ENCODE measurements around the gene VAT1L.

The VAT1L gene

DNA sequence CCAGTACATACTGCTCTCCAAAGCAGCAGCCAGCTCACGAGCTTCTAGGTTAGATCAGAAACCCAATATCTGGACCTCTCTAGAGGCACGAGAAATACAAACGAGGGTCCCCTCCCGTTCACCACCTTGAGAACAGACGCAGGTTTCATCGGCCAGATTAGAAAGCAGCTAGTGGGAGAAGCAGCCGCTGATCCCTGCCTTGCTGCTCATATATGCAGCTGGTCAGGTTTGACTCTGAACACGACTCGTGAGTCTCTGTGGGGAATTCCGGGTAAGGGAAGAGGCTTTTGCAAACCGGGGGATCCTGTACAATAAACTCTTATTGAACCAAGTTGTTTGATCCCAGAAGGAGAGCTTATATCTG, 1.6 kb downstream of the VAT1L start:
- no peak overlapping the region for H3K27ac Mint-ChIP-seq
- peaks cover 57% of the 10 kb centered on the region for H3K27me3 Mint-ChIP-seq (ENCODE audit: low read depth)
- no peaks in the 10 kb centered on the region for H3K9me3 Mint-ChIP-seq
- peaks cover 2% of the 10 kb centered on the region for H3K4me1 Mint-ChIP-seq (ENCODE audit: low read depth)
- no peak overlapping the region for H3K4me3 Mint-ChIP-seq
- no peaks in the 10 kb centered on the region for H3K36me3 Mint-ChIP-seq (ENCODE audit: low read depth)
- no peak for DNase-seq (ENCODE audit: low spot score)

DNA sequence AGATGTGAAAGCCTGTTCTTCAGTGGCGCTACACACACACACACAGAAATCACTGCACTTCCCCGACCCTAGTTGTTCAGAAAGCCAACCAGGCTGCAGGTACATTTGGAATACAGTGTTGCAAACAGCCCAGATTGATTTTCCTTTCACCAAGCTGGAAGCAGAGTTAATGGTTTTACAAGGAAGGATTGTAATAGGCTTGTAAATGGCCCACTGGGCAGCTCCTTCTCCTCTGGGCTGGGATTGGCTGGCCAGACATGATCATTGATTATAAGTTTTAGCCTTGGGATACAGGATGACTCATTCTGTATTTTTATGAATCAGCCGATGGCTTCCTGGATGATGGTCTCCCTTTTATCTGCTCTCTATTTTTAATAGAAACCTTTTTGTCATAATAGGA, 2.5 kb downstream of the VAT1L start:
- H3K27ac Mint-ChIP-seq = no peak overlapping the region
- H3K4me3 Mint-ChIP-seq = no peak overlapping the region
- peaks cover 2% of the 10 kb centered on the region for H3K4me1 Mint-ChIP-seq (ENCODE audit: low read depth)
- H3K9me3 Mint-ChIP-seq = no peaks in the 10 kb centered on the region
- DNase-seq (ENCODE audit: low spot score) = no peak
- no peaks in the 10 kb centered on the region for H3K36me3 Mint-ChIP-seq (ENCODE audit: low read depth)
- H3K27me3 Mint-ChIP-seq (ENCODE audit: low read depth) = peaks cover 57% of the 10 kb centered on the region

DNA sequence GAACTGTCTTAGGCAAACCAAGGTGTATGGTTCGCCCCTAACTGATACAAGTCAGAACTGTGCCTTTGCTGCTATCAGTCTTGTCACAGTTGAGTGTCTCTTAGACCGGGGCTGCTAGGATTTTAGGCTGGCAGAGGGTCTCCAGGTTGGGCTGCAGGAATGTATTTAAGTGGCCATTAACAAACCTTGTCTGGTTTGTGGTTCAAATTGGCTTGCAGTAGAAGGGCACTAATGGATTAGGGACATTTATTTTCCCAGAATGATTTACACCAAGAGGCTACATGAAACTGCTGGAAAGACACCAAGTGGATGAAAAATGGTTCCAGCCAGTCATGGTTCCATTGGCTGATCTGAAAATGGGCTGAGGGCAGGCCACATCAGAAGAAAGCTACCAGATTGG, 5.1 kb downstream of the VAT1L start:
- DNase-seq (ENCODE audit: low spot score) = no peak
- H3K9me3 Mint-ChIP-seq = no peaks in the 10 kb centered on the region
- H3K27me3 Mint-ChIP-seq (ENCODE audit: low read depth) = peaks cover 36% of the 10 kb centered on the region
- H3K4me1 Mint-ChIP-seq (ENCODE audit: low read depth) = no peaks in the 10 kb centered on the region
- no peaks in the 10 kb centered on the region for H3K36me3 Mint-ChIP-seq (ENCODE audit: low read depth)
- no peak overlapping the region for H3K27ac Mint-ChIP-seq
- H3K4me3 Mint-ChIP-seq = no peak overlapping the region

DNA sequence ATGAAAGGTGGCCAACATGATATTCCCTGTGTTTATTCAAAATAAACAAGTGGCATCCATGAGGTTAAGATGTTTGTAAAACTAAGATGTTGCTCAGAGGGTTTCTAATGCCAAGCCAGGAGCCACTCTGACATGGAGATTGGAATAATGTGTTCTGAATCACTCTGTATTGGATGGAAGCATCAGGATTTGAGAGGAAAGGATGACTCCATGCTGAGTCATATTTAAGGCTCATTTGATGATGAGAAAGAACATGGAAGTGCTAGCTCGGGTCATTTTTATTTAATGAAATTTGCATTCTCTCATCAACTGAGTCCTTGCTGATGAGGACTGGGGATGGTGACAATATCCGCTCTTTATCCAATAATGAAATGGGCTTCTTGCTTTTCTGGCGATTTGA, 6.2 kb downstream of the VAT1L start:
- Mint-ChIP-seq H3K9me3 (no peaks in the 10 kb centered on the region), H3K4me3 (no peak overlapping the region), H3K27ac (no peak overlapping the region), H3K4me1 (ENCODE audit: low read depth) (no peaks in the 10 kb centered on the region), H3K27me3 (ENCODE audit: low read depth) (peaks cover 30% of the 10 kb centered on the region), H3K36me3 (ENCODE audit: low read depth) (no peaks in the 10 kb centered on the region)
- no peak for DNase-seq (ENCODE audit: low spot score)

- peaks cover under 1% of the 10 kb centered on the region for H3K27me3 Mint-ChIP-seq (ENCODE audit: low read depth)
- H3K4me3 Mint-ChIP-seq = no peak overlapping the region
- no peaks in the 10 kb centered on the region for H3K4me1 Mint-ChIP-seq (ENCODE audit: low read depth)
- no peaks in the 10 kb centered on the region for H3K9me3 Mint-ChIP-seq
- H3K27ac Mint-ChIP-seq = no peak overlapping the region
- no peaks in the 10 kb centered on the region for H3K36me3 Mint-ChIP-seq (ENCODE audit: low read depth)
- no peak for DNase-seq (ENCODE audit: low spot score)
Measured at GRCh38 chr16:77801817-77802216, 13.5 kb downstream of the VAT1L start.

DNA sequence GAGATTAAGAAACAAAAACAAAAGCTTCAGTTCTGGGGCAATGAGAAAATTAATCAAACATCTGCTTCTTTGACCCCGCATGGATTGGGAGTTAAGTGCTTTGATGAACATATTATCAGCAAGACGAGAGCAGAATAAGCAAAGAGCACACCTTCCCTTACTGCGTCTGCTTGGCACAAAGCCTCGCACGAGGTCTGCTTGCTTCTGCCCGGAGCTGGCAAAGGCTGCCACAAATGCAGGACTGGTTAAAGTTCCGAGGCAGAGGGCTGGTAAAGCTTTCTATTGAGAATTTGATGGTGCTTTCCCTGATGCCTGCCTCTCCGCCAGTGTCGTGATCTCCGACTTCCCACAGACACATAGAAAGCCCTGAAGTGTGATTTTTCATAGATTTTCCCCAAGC, 17.0 kb downstream of the VAT1L start:
- H3K27ac Mint-ChIP-seq = no peak overlapping the region
- H3K9me3 Mint-ChIP-seq = no peaks in the 10 kb centered on the region
- no peak overlapping the region for H3K4me3 Mint-ChIP-seq
- no peaks in the 10 kb centered on the region for H3K4me1 Mint-ChIP-seq (ENCODE audit: low read depth)
- DNase-seq (ENCODE audit: low spot score) = no peak
- H3K36me3 Mint-ChIP-seq (ENCODE audit: low read depth) = no peaks in the 10 kb centered on the region
- no peaks in the 10 kb centered on the region for H3K27me3 Mint-ChIP-seq (ENCODE audit: low read depth)

- no peak for DNase-seq (ENCODE audit: low spot score)
- Mint-ChIP-seq H3K9me3 (no peaks in the 10 kb centered on the region), H3K27me3 (ENCODE audit: low read depth) (peaks cover 2% of the 10 kb centered on the region), H3K4me1 (ENCODE audit: low read depth) (no peaks in the 10 kb centered on the region), H3K27ac (no peak overlapping the region), H3K4me3 (no peak overlapping the region), H3K36me3 (ENCODE audit: low read depth) (no peaks in the 10 kb centered on the region)
Measured at GRCh38 chr16:77807021-77807420, 18.7 kb downstream of the VAT1L start.

DNA sequence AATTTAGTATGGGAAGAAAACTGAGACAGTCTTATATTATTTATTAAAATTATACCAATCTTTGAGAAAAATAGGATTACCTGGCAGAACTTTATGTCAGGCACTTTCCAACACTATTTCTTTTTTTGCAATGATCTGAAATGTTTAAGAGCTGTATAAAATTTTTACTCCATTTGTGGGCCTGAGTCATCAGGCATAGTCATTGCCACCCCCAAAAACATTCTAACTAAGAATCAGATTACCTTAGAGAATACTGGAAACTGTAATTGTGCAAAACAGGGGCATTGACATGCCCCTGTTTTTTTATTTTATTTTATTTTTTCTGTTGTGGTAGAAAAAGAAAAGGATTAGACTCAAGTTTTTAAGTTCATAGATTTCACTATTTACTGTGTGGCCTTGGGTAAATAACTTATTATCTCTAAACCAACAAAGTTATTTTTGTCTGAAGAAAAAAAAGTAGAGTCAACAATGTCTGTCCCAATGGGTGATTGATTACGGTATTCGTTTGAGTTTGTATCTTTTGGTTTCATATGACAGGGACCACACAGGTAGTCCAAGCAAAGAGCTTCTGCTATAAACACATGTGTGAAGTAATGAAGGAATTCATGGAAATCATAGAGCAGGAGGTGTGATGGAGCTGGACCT, 24.6 kb downstream of the VAT1L start:
- DNase-seq (ENCODE audit: low spot score) = no peak
- H3K9me3 Mint-ChIP-seq = no peaks in the 10 kb centered on the region
- no peaks in the 10 kb centered on the region for H3K4me1 Mint-ChIP-seq (ENCODE audit: low read depth)
- peaks cover 2% of the 10 kb centered on the region for H3K27me3 Mint-ChIP-seq (ENCODE audit: low read depth)
- no peaks in the 10 kb centered on the region for H3K36me3 Mint-ChIP-seq (ENCODE audit: low read depth)
- no peak overlapping the region for H3K4me3 Mint-ChIP-seq
- H3K27ac Mint-ChIP-seq = no peak overlapping the region

DNA sequence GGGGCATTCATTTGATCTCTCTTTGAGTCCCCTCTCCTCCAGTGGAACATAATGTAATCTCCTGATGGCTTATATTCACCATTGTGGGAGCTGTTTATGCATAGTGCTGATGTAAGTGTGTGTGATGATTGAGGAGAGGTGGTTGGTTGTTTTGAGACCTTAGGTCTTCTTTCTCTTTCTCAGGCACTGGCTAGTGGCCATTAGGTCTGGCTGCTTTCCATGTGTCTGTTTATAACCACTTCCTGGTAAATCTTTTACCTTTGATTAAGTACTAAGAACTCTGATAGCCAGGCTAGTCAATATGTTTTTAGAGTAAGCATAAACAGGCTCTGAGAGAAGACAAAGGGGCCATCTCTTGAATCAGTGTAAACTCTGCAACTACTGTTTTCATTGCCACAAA, 27.9 kb downstream of the VAT1L start:
- H3K27me3 Mint-ChIP-seq (ENCODE audit: low read depth) = peaks cover 2% of the 10 kb centered on the region
- H3K27ac Mint-ChIP-seq = no peak overlapping the region
- H3K4me3 Mint-ChIP-seq = no peak overlapping the region

DNA sequence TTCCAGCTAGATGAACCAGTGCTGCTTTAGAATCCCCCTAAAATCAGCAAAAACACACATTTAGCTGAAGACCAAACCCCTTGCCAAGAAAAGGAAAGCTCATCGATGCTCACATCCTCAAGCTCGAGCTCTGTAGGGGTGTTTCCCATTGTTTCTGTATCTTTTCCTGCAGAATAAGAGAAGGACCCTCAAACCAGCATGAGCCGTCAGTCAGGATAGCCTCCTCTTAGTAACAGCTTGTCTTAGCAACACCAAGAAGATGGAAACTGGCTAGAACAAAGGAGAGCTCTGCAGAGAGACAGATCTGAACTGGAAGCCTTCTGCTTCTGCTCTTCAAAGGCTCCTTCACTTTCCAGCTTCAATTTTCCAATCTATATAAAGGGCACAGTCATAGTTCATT, 32.0 kb downstream of the VAT1L start:
- H3K4me1 Mint-ChIP-seq (ENCODE audit: low read depth) = no peaks in the 10 kb centered on the region
- no peaks in the 10 kb centered on the region for H3K9me3 Mint-ChIP-seq
- DNase-seq (ENCODE audit: low spot score) = no peak
- no peak overlapping the region for H3K27ac Mint-ChIP-seq
- peaks cover 2% of the 10 kb centered on the region for H3K27me3 Mint-ChIP-seq (ENCODE audit: low read depth)
- no peaks in the 10 kb centered on the region for H3K36me3 Mint-ChIP-seq (ENCODE audit: low read depth)
- H3K4me3 Mint-ChIP-seq = no peak overlapping the region

More for the DNA sequence above, 27.9 kb downstream of the VAT1L start:
- H3K9me3 Mint-ChIP-seq = no peaks in the 10 kb centered on the region
- H3K36me3 Mint-ChIP-seq (ENCODE audit: low read depth) = no peaks in the 10 kb centered on the region
- H3K4me1 Mint-ChIP-seq (ENCODE audit: low read depth) = no peaks in the 10 kb centered on the region
- no peak for DNase-seq (ENCODE audit: low spot score)

DNA sequence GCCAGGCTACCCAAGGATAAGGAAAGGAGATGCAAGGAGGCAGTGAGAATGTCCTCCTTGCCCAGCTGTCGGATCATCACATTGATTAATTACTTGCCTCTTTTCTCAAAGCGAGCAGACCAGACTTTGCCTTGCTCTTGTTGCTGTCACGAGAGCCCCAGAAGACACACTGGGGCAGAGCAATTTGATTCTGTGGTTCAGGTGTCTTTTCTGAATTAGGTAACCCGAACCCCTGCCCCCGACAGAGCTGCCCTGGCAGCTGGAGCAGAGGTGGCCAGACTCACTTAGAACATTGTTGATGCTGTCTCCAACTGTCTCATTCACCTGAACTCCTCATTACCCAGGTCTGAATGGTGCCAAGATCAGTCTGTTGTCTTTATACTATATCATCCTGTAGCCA, 34.3 kb downstream of the VAT1L start:
- Mint-ChIP-seq H3K27me3 (ENCODE audit: low read depth) (peaks cover 2% of the 10 kb centered on the region), H3K4me1 (ENCODE audit: low read depth) (no peaks in the 10 kb centered on the region), H3K4me3 (no peak overlapping the region), H3K36me3 (ENCODE audit: low read depth) (no peaks in the 10 kb centered on the region), H3K27ac (no peak overlapping the region), H3K9me3 (no peaks in the 10 kb centered on the region)
- no peak for DNase-seq (ENCODE audit: low spot score)

GRCh38 chr16:77823067-77823466, 34.7 kb downstream of the VAT1L start:
- Mint-ChIP-seq H3K27me3 (ENCODE audit: low read depth) (peaks cover 2% of the 10 kb centered on the region), H3K27ac (no peak overlapping the region), H3K36me3 (ENCODE audit: low read depth) (no peaks in the 10 kb centered on the region), H3K4me1 (ENCODE audit: low read depth) (no peaks in the 10 kb centered on the region), H3K9me3 (no peaks in the 10 kb centered on the region), H3K4me3 (no peak overlapping the region)
- no peak for DNase-seq (ENCODE audit: low spot score)

- Mint-ChIP-seq H3K36me3 (ENCODE audit: low read depth) (no peaks in the 10 kb centered on the region), H3K9me3 (no peaks in the 10 kb centered on the region), H3K27me3 (ENCODE audit: low read depth) (peaks cover 2% of the 10 kb centered on the region), H3K4me3 (no peak overlapping the region), H3K27ac (no peak overlapping the region), H3K4me1 (ENCODE audit: low read depth) (no peaks in the 10 kb centered on the region)
- DNase-seq (ENCODE audit: low spot score) = no peak
Measured at GRCh38 chr16:77825196-77825595, 36.8 kb downstream of the VAT1L start.

DNA sequence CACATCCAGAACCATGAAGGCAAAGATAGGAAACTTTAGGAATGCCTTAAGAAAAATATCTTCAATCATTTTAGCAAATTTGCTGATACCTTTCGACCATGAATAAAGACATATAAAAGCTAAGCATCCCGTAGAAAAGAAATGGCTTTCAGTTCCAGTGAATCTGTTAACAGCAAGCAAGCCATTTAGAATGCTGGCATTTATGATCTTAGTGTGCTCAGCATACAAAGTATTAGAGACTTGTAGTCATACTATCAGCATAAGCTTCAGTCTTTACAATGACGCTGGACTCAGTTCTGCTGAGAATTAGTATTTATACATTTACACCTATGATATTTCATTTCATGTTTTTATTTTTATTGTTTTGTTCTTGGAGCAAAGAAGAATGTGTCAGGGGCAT, 38.7 kb downstream of the VAT1L start:
- Mint-ChIP-seq H3K27me3 (ENCODE audit: low read depth) (no peaks in the 10 kb centered on the region), H3K9me3 (no peaks in the 10 kb centered on the region), H3K27ac (no peak overlapping the region), H3K36me3 (ENCODE audit: low read depth) (no peaks in the 10 kb centered on the region), H3K4me1 (ENCODE audit: low read depth) (no peaks in the 10 kb centered on the region), H3K4me3 (no peak overlapping the region)
- DNase-seq (ENCODE audit: low spot score) = no peak

DNA sequence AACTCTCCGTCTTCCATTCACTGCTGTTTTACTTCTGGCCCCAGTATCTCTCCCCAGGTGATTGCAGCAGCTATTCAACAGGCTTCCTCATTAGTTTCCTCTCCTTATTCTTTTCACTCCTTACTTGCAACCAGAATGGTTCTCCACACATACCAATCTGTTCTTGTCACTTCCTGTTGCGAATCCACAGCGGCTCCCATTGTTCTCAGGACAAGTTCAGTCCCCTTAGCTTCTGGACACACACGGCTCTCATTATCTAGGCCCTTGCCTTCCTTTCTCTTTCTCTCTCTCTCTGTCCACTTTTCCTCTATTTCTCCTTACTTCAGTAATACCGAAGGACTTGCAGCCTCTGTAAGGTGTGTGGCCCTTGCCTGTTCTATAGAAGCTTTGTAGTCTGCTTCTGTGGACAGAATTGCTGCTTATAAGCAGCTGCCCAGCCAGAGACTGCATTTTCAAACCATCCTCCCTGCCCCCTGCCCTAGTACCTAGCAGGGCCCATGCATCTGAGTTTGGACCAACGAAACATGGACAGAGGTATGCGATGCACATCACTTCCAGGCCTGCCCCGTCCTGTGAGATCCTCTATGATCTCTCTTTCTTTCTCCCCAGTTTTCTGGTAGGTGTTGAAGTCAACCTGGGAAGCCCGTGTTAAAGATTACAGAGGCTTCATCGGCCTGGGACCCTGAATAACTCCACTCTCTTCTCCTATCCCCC, 45.7 kb downstream of the VAT1L start:
- DNase-seq (ENCODE audit: low spot score) = no peak
- H3K27me3 Mint-ChIP-seq (ENCODE audit: low read depth) = no peaks in the 10 kb centered on the region
- no peak overlapping the region for H3K4me3 Mint-ChIP-seq
- H3K9me3 Mint-ChIP-seq = no peaks in the 10 kb centered on the region
- H3K27ac Mint-ChIP-seq = no peak overlapping the region
- H3K36me3 Mint-ChIP-seq (ENCODE audit: low read depth) = no peaks in the 10 kb centered on the region
- no peaks in the 10 kb centered on the region for H3K4me1 Mint-ChIP-seq (ENCODE audit: low read depth)
